ENCODE results near the gene CCDC88B. TPM values are rescaled to one million over a fixed set of nuclear protein-coding genes. Genes with fewer than 3 reads are reported as not detected.
A peak's percentile ranks its signal among the peaks of the same experiment; 100 is the strongest.

Gene CCDC88B
- total RNA-seq, 1 experiment from 2014 or later, result 9.6 TPM

DNA sequence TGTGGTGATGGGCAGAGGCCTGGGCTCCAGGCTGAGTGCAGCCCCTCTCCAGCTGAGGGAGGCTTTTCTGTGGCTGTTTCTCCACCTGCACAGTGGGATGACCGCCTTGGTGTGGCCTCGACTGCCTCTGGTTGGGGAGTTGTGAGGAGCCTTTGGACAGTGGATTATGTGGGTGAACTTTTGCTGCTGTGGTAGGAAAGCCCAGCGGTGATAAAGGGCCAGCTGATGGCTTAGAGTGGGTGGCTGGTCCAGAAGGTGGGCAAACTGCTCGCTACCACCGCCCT lies 36.0 kb upstream of the CCDC88B start:
- no peaks in the 10 kb centered on the region for H3K9me3 ChIP-seq (ENCODE audit: insufficient read depth, low read depth)
- H3K4me1 ChIP-seq (replicated peaks; ENCODE audit: insufficient read depth), result peaks cover 27% of the 10 kb centered on the region
- POLR2A ChIA-PET (ENCODE audit: unreplicated experiment), result interaction anchor here (0.5 to 0.7 kb wide), 3 partner anchors 118 to 356 kb away, joined by 4 to 19 read pairs (median 5); partner anchors contain the start of gene STIP1
- peak in 1 of 2 experiments; percentile 32 for DNase-seq
- H3K36me3 ChIP-seq (ENCODE audit: low read depth), result 0 out of 2 replicates have a peak, but pooled peaks cover 2% of the 10 kb centered on the region
- no peaks in the 10 kb centered on the region for H3K9me2 ChIP-seq (ENCODE audit: insufficient read depth)
- BruUV-seq (replicated peaks), result no TSS peak
- intact Hi-C loops (cut with micrococcal nuclease; ENCODE audit: unreplicated experiment), result loop anchor here (1.0 to 10.0 kb wide), 6 partner anchors 15 to 469 kb away; partner anchors contain the start of genes COX8A, FKBP2, MARK2 and PRDX5
- H3K79me2 ChIP-seq (ENCODE audit: low read depth), result peaks cover 21% of the 10 kb centered on the region
- H3K27me3 ChIP-seq (ENCODE audit: insufficient read depth, low read depth), result 0 out of 2 replicates have a peak, but pooled peaks cover 7% of the 10 kb centered on the region
- CTCF ChIA-PET, result interaction anchor here (0.7 to 1.9 kb wide), 9 partner anchors 14 to 1550 kb away, joined by 3 to 20 read pairs (median 8); partner anchors contain the start of genes PRDX5, SF1, TRMT112 and ZBTB3
- peak overlapping the region; percentile 77 for H3K4me2 ChIP-seq
- no peak for TF ChIP-seq EZH2 (IDR thresholded peaks at IDR 0.05; ENCODE audit: low read depth)
- TF ChIP-seq, protein P1, sequence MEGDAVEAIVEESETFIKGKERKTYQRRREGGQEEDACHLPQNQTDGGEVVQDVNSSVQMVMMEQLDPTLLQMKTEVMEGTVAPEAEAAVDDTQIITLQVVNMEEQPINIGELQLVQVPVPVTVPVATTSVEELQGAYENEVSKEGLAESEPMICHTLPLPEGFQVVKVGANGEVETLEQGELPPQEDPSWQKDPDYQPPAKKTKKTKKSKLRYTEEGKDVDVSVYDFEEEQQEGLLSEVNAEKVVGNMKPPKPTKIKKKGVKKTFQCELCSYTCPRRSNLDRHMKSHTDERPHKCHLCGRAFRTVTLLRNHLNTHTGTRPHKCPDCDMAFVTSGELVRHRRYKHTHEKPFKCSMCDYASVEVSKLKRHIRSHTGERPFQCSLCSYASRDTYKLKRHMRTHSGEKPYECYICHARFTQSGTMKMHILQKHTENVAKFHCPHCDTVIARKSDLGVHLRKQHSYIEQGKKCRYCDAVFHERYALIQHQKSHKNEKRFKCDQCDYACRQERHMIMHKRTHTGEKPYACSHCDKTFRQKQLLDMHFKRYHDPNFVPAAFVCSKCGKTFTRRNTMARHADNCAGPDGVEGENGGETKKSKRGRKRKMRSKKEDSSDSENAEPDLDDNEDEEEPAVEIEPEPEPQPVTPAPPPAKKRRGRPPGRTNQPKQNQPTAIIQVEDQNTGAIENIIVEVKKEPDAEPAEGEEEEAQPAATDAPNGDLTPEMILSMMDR (conservative IDR thresholded peaks at IDR 0.05), result no peak
- peak overlapping the region; percentile 74; the same call in 1 of the 2 replicates for H3K4me3 ChIP-seq
- H3F3A ChIP-seq (ENCODE audit: insufficient read depth, low read depth), result peaks cover 24% of the 10 kb centered on the region; the same call in 1 of the 2 replicates
- no peaks in the 10 kb centered on the region; the same call in 1 of the 2 replicates for H4K20me1 ChIP-seq (ENCODE audit: insufficient read depth)
- H3K27ac ChIP-seq, result no peak overlapping the region
- no peak overlapping the region for H2AFZ ChIP-seq

DNA sequence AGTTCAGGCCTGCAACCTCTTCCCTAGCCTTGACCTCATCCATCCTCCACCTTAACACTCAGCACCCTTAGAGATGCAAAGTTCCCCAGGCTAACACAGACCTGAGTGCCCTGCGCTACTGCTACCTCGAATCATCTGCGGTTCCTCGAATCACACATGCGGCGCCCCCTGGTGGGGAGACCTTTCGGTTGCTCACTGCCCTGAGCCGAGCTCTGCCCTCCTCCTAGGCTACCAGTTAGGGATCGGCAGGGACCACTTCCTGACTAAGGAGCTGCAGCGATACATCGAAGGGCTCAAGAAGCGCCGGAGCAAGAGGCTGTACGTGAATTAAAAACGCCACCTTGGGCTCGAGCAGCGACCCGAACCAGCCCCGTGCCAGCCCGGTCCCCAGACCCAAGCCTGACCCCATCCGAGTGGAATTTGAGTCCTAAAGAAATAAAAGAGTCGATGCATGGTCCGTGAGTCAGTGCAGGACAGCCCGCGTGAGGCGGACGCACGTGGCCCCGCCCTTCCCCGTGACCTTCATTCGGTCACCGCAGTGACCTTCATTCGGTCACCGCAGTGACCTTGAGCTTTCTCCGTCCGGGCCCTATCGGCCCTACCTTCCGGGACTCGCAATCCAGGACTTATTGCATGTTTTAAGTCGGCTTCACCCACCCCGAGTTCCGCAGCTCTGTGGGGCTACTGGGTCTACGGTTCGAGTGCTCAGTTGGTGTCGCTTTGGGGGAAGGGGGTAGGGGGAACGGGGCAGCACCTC lies 35.5 kb upstream of the CCDC88B start:
- Histone ChIP-seq H3K27me3 (ENCODE audit: insufficient read depth, low read depth) (0 out of 2 replicates have a peak, but pooled peaks cover 7% of the 10 kb centered on the region), H3K79me2 (ENCODE audit: low read depth) (peaks cover 24% of the 10 kb centered on the region), H3K9me3 (ENCODE audit: insufficient read depth, low read depth) (no peaks in the 10 kb centered on the region), H3K4me2 (peak overlapping the region; percentile 77), H2AFZ (peak overlapping the region; percentile 80), H3F3A (ENCODE audit: insufficient read depth, low read depth) (peaks cover 24% of the 10 kb centered on the region; the same call in 1 of the 2 replicates), H3K4me3 (peak overlapping the region; percentile 74), H3K36me3 (ENCODE audit: low read depth) (0 out of 2 replicates have a peak, but pooled peaks cover 5% of the 10 kb centered on the region), H3K9me2 (ENCODE audit: insufficient read depth) (no peaks in the 10 kb centered on the region), H3K27ac (peak overlapping the region; percentile 71), H3K4me1 (replicated peaks; ENCODE audit: insufficient read depth) (peaks cover 27% of the 10 kb centered on the region), H4K20me1 (ENCODE audit: insufficient read depth) (no peaks in the 10 kb centered on the region; the same call in 1 of the 2 replicates)
- peak; percentile 81 to 95 for DNase-seq
- ChIA-PET CTCF (interaction anchor here (0.6 to 1.9 kb wide), 15 partner anchors 10 to 1550 kb away, joined by 3 to 20 read pairs (median 3); partner anchors contain the start of genes BAD, PRDX5, SF1 and TRMT112), POLR2A (ENCODE audit: unreplicated experiment) (interaction anchor here (0.5 to 1.2 kb wide), 8 partner anchors 13 to 355 kb away, joined by 3 to 23 read pairs (median 6); partner anchors contain the start of genes PRDX5, STIP1 and TRMT112)
- BruUV-seq (replicated peaks), result TSS peak; percentile 95
- intact Hi-C loops (cut with micrococcal nuclease; ENCODE audit: unreplicated experiment), result loop anchor here (1.0 to 10.0 kb wide), 8 partner anchors 14 to 470 kb away; partner anchors contain the start of genes BAD, COX8A, FKBP2 and MARK2
- no peak for TF ChIP-seq EZH2 (IDR thresholded peaks at IDR 0.05; ENCODE audit: low read depth)
- TF ChIP-seq, protein P1 (conservative IDR thresholded peaks at IDR 0.05), result peak; percentile 97

DNA sequence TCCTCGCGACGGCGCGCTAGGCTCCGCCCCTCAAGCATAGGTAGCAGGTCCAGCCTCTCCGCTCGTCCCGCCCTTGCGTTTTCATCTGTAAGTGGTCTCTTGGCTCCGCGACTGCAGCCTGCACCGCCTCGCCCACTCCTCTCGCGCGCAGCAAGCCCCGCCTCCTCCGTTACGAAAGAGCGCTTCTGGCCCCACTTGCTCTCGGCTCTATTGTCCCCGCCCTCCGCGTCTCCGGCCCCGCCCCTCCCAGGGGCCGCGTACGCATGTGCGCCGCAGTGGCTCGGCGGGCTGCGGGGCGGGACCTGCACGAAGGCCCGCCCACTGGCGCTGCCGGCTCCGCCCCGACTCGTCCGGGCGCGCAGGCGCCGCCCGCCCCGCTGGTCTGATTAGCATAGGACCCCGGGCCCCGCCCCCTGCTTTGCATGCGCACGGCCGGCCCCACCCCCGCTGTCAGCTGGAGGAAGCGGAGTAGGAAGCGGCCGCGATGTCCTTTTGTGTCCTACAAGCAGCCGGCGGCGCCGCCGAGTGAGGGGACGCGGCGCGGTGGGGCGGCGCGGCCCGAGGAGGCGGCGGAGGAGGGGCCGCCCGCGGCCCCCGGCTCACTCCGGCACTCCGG lies 34.8 kb upstream of the CCDC88B start, which contains the start of gene ESRRA:
Gene ESRRA, plus strand, starts transcription at position 450 of the 616 bp plus-strand sequence. CDS start 1,656 bp downstream, outside the sequence.
- H4K20me1 ChIP-seq (ENCODE audit: insufficient read depth), result peaks cover 3% of the 10 kb centered on the region
- POLR2A ChIA-PET (ENCODE audit: unreplicated experiment), result interaction anchor here (0.7 to 1.2 kb wide), 7 partner anchors 12 to 303 kb away, joined by 3 to 23 read pairs (median 6); partner anchors contain the start of genes PRDX5 and TRMT112
- TF ChIP-seq, protein P1 (conservative IDR thresholded peaks at IDR 0.05), result no peak
- no peak for TF ChIP-seq EZH2 (IDR thresholded peaks at IDR 0.05; ENCODE audit: low read depth)
- H3K79me2 ChIP-seq (ENCODE audit: low read depth), result peaks cover 28% of the 10 kb centered on the region
- H3K27ac ChIP-seq, result peak within 1 kb of the TSS; percentile 71
- CTCF ChIA-PET, result interaction anchor here (0.6 to 1.9 kb wide), 14 partner anchors 10 to 1551 kb away, joined by 3 to 20 read pairs (median 4); partner anchors contain the start of genes BAD, PRDX5, SF1 and TRMT112
- peak within 1 kb of the TSS; percentile 77 for H3K4me3 ChIP-seq
- intact Hi-C loops (cut with micrococcal nuclease; ENCODE audit: unreplicated experiment), result loop anchor here (1.0 to 10.0 kb wide), 7 partner anchors 14 to 470 kb away; partner anchors contain the start of genes BAD, COX8A, FKBP2 and MARK2
- DNase-seq, result peak; percentile 96 to 100
- H3K4me2 ChIP-seq, result peak within 1 kb of the TSS; percentile 94
- H2AFZ ChIP-seq, result peak within 1 kb of the TSS; percentile 80
- BruUV-seq (replicated peaks), result no TSS peak
- 0 out of 2 replicates have a peak, but pooled peaks cover 7% of the 10 kb centered on the region for H3K27me3 ChIP-seq (ENCODE audit: insufficient read depth, low read depth)
- H3K4me1 ChIP-seq (replicated peaks; ENCODE audit: insufficient read depth), result peaks cover 27% of the 10 kb centered on the region
- H3K36me3 ChIP-seq (ENCODE audit: low read depth), result 0 out of 2 replicates have a peak, but pooled peaks cover 5% of the 10 kb centered on the region
- no peaks in the 10 kb centered on the region for H3K9me2 ChIP-seq (ENCODE audit: insufficient read depth)
- no peaks in the 10 kb centered on the region for H3K9me3 ChIP-seq (ENCODE audit: insufficient read depth, low read depth)
- peaks cover 24% of the 10 kb centered on the region; the same call in 1 of the 2 replicates for H3F3A ChIP-seq (ENCODE audit: insufficient read depth, low read depth)
